Loucy (cell line): ENCODE data around the gene SIAH2.

Experiments used
- H2AFZ ChIP-seq: fragments of 200-600 bp; sonication (generic); 2 replicates; pipeline ENCODE4 v1.6.0; 2016; ENCODE audit warnings: antibody characterized with exemption, mild to moderate bottlenecking, low read length, moderate library complexity
- H3F3A ChIP-seq: fragments of 200-600 bp; 2 replicates; pipeline ENCODE4 v1.6.0; 2016; ENCODE audit warnings: antibody characterized with exemption, low read depth, mild to moderate bottlenecking
- H3K27me3 ChIP-seq: fragments of 200-600 bp; sonication (generic); 2 replicates; pipeline ENCODE4 v1.6.1; 2014; ENCODE audit warnings: low read length, mild to moderate bottlenecking; ENCODE audit not compliant: insufficient read depth, poor library complexity, severe bottlenecking
- H3K36me3 ChIP-seq: fragments of 200-600 bp; sonication (generic); 2 replicates; pipeline ENCODE4 v1.6.1; 2016; ENCODE audit warnings: low read length; ENCODE audit not compliant: insufficient read depth
- H3K4me1 ChIP-seq: fragments of 200-600 bp; sonication (generic); 2 replicates; pipeline ENCODE4 v1.5.1; 2014; ENCODE audit warnings: low read length, mild to moderate bottlenecking; ENCODE audit not compliant: insufficient read depth, poor library complexity, severe bottlenecking
- H3K4me2 ChIP-seq: fragments of 200-600 bp; sonication (generic); 2 replicates; pipeline ENCODE4 v1.6.0; 2014; ENCODE audit warnings: antibody characterized with exemption, low read length, low read depth, mild to moderate bottlenecking; ENCODE audit not compliant: poor library complexity, severe bottlenecking
- H3K4me3 ChIP-seq: fragments of 200-600 bp; sonication (generic); 2 replicates; pipeline ENCODE4 v1.5.1; 2014; ENCODE audit warnings: low read length, mild to moderate bottlenecking, mixed read lengths; ENCODE audit not compliant: poor library complexity, severe bottlenecking
- H3K79me2 ChIP-seq: fragments of 200-600 bp; sonication (generic); 2 replicates; pipeline ENCODE4 v1.6.1; 2014; ENCODE audit warnings: low read length; ENCODE audit not compliant: insufficient read depth
- H3K9ac ChIP-seq: fragments of 200-600 bp; sonication (generic); 2 replicates; pipeline ENCODE4 v1.6.0; 2014; ENCODE audit warnings: mild to moderate bottlenecking, low read depth, low read length, moderate library complexity; ENCODE audit not compliant: poor library complexity, severe bottlenecking
- H3K9me2 ChIP-seq: fragments of 200-600 bp; sonication (generic); replicated peaks from 2 replicates; pipeline ENCODE4 v1.6.1; 2016; ENCODE audit warnings: low read depth, low read length, mixed read lengths
- H3K9me3 ChIP-seq: fragments of 200-600 bp; sonication (generic); 2 replicates; pipeline ENCODE4 v1.6.1; 2014; ENCODE audit warnings: mild to moderate bottlenecking, antibody characterized with exemption, low read length, low read depth; ENCODE audit not compliant: insufficient read depth
- H4K20me1 ChIP-seq: fragments of 200-600 bp; sonication (generic); 2 replicates; pipeline ENCODE4 v1.6.0; 2014; ENCODE audit warnings: antibody characterized with exemption, low read length, mild to moderate bottlenecking; ENCODE audit not compliant: insufficient read depth, poor library complexity, severe bottlenecking
- EZH2phosphoT487 ChIP-seq: fragments of 200-600 bp; IDR thresholded peaks from 2 replicates; pipeline ENCODE4 v1.6.1; 2018; ENCODE audit warnings: antibody characterized with exemption, mild to moderate bottlenecking, moderate library complexity, borderline replicate concordance
- TF ChIP-seq, protein P1 (sequence below): fragments of 200-600 bp; sonication (generic); conservative IDR thresholded peaks from 2 replicates; pipeline ENCODE4 v1.5.1; 2014; ENCODE audit warnings: mild to moderate bottlenecking, antibody characterized with exemption, low read length

Gene SIAH2

DNA sequence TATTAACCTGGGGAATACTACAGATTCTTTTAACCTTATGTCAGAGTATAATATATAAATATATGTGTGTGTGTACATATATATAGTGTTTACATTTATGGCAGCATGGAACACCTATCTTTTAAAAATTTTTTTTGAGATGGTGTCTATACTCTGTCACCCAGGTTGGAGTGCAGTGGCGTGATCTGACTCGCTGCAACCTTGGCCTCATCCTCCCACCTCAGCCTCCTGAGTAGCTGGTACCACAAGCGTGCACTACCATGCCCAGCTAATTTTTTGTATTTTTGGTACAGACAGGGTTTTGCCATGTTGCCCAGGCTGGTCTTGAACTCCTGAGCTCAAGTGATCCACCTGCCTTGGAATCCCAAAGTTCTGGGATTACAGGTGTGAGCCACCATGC lies 40.7 kb downstream of the SIAH2 start:
- H3K36me3 ChIP-seq, result no peaks in the 10 kb centered on the region
- TF ChIP-seq EZH2phosphoT487, result no peak
- TF ChIP-seq, protein P1, sequence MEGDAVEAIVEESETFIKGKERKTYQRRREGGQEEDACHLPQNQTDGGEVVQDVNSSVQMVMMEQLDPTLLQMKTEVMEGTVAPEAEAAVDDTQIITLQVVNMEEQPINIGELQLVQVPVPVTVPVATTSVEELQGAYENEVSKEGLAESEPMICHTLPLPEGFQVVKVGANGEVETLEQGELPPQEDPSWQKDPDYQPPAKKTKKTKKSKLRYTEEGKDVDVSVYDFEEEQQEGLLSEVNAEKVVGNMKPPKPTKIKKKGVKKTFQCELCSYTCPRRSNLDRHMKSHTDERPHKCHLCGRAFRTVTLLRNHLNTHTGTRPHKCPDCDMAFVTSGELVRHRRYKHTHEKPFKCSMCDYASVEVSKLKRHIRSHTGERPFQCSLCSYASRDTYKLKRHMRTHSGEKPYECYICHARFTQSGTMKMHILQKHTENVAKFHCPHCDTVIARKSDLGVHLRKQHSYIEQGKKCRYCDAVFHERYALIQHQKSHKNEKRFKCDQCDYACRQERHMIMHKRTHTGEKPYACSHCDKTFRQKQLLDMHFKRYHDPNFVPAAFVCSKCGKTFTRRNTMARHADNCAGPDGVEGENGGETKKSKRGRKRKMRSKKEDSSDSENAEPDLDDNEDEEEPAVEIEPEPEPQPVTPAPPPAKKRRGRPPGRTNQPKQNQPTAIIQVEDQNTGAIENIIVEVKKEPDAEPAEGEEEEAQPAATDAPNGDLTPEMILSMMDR, result no peak
- H3K27me3 ChIP-seq, result no peaks in the 10 kb centered on the region
- no peaks in the 10 kb centered on the region for H3K9me2 ChIP-seq
- no peak overlapping the region for H2AFZ ChIP-seq
- H3K4me1 ChIP-seq, result no peaks in the 10 kb centered on the region
- H4K20me1 ChIP-seq, result no peaks in the 10 kb centered on the region
- H3K9ac ChIP-seq, result no peak overlapping the region
- H3K4me2 ChIP-seq, result no peak overlapping the region
- no peaks in the 10 kb centered on the region for H3K9me3 ChIP-seq
- H3F3A ChIP-seq, result no peaks in the 10 kb centered on the region
- no peak overlapping the region for H3K4me3 ChIP-seq
- H3K79me2 ChIP-seq, result no peaks in the 10 kb centered on the region

DNA sequence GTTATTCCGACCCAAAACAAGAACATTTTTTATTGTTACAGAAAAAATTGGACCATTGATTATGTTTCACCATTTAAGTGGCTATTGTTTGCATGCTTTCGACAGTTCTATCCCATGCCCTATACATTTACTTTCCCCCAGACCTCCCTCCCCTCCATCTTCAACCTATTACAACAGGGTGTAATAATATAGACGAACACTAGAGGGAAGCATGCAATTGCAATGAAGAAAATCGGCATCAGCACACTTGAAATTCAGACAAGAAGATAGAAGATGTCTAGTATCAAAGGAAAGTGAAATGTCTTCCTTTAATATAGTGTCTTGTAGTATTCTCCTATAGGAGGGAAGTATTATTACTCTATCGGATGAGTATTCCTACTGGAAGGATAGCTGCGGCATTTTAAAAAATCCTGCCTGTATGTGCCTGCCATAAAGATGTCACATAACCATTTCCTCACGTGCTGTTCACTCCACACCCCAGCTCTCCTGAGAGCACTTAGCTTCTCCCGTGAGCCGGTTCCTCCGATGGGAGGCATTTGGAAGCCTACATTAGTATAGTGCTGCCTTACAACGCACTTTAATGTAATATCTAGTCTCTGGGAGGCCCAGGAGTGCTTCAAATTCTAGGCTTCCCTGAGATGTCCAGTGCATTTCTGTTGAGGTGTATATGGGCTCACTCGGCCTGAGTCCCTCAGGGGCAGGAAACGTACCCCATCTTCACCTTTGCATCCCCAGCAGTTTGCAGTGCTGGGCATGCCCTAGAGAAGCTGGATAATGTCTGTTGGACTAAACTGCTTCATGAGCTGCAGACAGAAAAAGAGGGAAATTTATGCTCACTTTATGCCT lies 41.5 kb downstream of the SIAH2 start:
- Histone ChIP-seq H3K4me2 (no peak overlapping the region), H3K36me3 (no peaks in the 10 kb centered on the region), H3K4me1 (no peaks in the 10 kb centered on the region), H3K4me3 (no peak overlapping the region), H3K9me3 (no peaks in the 10 kb centered on the region), H4K20me1 (no peaks in the 10 kb centered on the region), H3K27me3 (no peaks in the 10 kb centered on the region), H3F3A (no peaks in the 10 kb centered on the region), H3K9me2 (no peaks in the 10 kb centered on the region), H3K9ac (no peak overlapping the region), H3K79me2 (no peaks in the 10 kb centered on the region), H2AFZ (peak overlapping the region; percentile 57)
- TF ChIP-seq, protein P1, result peak; percentile 92
- TF ChIP-seq EZH2phosphoT487, result no peak

DNA sequence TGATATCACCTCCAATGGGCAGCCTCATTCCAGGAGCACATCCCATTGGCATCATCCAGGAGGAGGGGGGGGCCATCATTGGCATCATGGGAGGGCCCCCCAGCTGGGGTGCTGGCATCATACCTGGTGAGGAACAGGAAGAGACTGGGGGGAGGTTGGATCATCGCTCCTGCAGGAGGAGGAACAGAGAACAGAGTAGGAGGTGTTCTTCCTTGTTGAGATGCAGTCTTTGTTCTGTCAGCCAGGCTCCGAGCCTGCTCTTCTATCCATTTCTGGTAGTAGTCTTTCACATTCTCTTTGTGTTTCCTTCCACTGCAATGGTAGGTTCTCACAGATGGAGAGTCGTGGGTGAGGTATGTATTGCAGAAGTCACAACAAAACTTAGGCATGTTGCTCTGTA lies 42.5 kb downstream of the SIAH2 start:
- H3K36me3 ChIP-seq, result no peaks in the 10 kb centered on the region
- no peaks in the 10 kb centered on the region for H3K9me3 ChIP-seq
- H3K9me2 ChIP-seq, result no peaks in the 10 kb centered on the region
- H4K20me1 ChIP-seq, result no peaks in the 10 kb centered on the region
- no peak overlapping the region for H3K4me3 ChIP-seq
- no peaks in the 10 kb centered on the region for H3K27me3 ChIP-seq
- no peak overlapping the region for H2AFZ ChIP-seq
- H3F3A ChIP-seq, result no peaks in the 10 kb centered on the region
- no peak overlapping the region for H3K9ac ChIP-seq
- no peaks in the 10 kb centered on the region for H3K79me2 ChIP-seq
- TF ChIP-seq, protein P1, result no peak
- TF ChIP-seq EZH2phosphoT487, result no peak
- H3K4me1 ChIP-seq, result no peaks in the 10 kb centered on the region
- no peak overlapping the region for H3K4me2 ChIP-seq
